Liver (tissue), 9 donors: ENCODE results near the gene ATG9A. TPM values are rescaled to one million over a fixed set of nuclear protein-coding genes. Genes with fewer than 3 reads are reported as not detected.

Experiments
- DNase-seq: peaks from one replicate; pipeline ENCODE4 v3.0.0-alpha.2; 2017; ENCODE audit warnings: low spot score
- H3K27ac ChIP-seq, 2 donors: one replicate each; pipeline ENCODE4 v1.7.0; 2013; ENCODE audit warnings: inconsistent platforms in 2 of 2, low read length in 2 of 2, control low read depth in 1 of 2, low read depth in 1 of 2, mild to moderate bottlenecking in 1 of 2
- H3K27me3 ChIP-seq, 4 donors: one replicate each; pipeline versions ENCODE4 v1.6.1 to v1.7.0; 2013; ENCODE audit warnings: low read length in 3 of 4, inconsistent platforms in 1 of 4, mild to moderate bottlenecking in 1 of 4, moderate library complexity in 1 of 4; ENCODE audit not compliant: control insufficient read depth in 4 of 4, insufficient read depth in 4 of 4
- H3K36me3 ChIP-seq, 4 donors: one replicate each; pipeline versions ENCODE4 v1.6.1 to v1.7.0; 2013; ENCODE audit warnings: low read length in 3 of 4, mild to moderate bottlenecking in 3 of 4, low read depth in 1 of 4, moderate library complexity in 1 of 4; ENCODE audit not compliant: control insufficient read depth in 4 of 4, insufficient read depth in 3 of 4
- H3K4me1 ChIP-seq, 4 donors: one replicate each; pipeline versions ENCODE4 v1.6.1 to v1.7.0; 2013; ENCODE audit warnings: low read length in 3 of 4, mild to moderate bottlenecking in 3 of 4, moderate library complexity in 1 of 4; ENCODE audit not compliant: control insufficient read depth in 4 of 4, insufficient read depth in 4 of 4
- H3K4me3 ChIP-seq, 3 donors: one replicate each; pipeline versions ENCODE4 v1.6.1 to v1.7.0; 2013; ENCODE audit warnings: low read length in 3 of 3, control low read depth in 1 of 3, low read depth in 1 of 3, mild to moderate bottlenecking in 1 of 3
- H3K9ac ChIP-seq, 2 donors: one replicate each; pipeline ENCODE4 v1.7.0; 2013; ENCODE audit warnings: low read length in 2 of 2, mild to moderate bottlenecking in 2 of 2, moderate library complexity in 2 of 2, control low read depth in 1 of 2, low read depth in 1 of 2
- H3K9me3 ChIP-seq, 4 donors: one replicate each; pipeline versions ENCODE4 v1.6.1 to v1.7.0; 2013; ENCODE audit warnings: low read length in 3 of 4; ENCODE audit not compliant: control insufficient read depth in 4 of 4
- CTCF ChIP-seq: fragments of 150-350 bp; IDR thresholded peaks from 2 replicates; pipeline ENCODE4 v1.5.1; 2017; ENCODE audit warnings: improper control_type of control experiment, low read depth, low read length; ENCODE audit not compliant: missing input control
- EGR1 ChIP-seq, 2 donors: IDR thresholded peaks; 2 replicates each; pipeline ENCODE4 v1.6.1; 2016 to 2018; ENCODE audit warnings: antibody characterized with exemption in 2 of 2, low read depth in 2 of 2
- FOXA1 ChIP-seq: IDR thresholded peaks from 2 replicates; pipeline ENCODE4 v1.6.1; 2016; ENCODE audit warnings: antibody characterized with exemption
- FOXA2 ChIP-seq: IDR thresholded peaks from 2 replicates; pipeline ENCODE4 v1.6.1; 2016; ENCODE audit warnings: antibody characterized with exemption
- GABPA ChIP-seq, 2 donors: IDR thresholded peaks in 1 of 2; conservative IDR thresholded peaks in 1 of 2; 2 replicates each; pipeline ENCODE4 v1.6.1; 2016; ENCODE audit warnings: antibody characterized with exemption in 2 of 2, mild to moderate bottlenecking in 1 of 2, moderate library complexity in 1 of 2
- HNF4A ChIP-seq, 2 donors: conservative IDR thresholded peaks; 2 replicates each; pipeline ENCODE4 v1.6.1; 2016; ENCODE audit warnings: antibody characterized with exemption in 2 of 2, mild to moderate bottlenecking in 2 of 2
- HNF4G ChIP-seq: IDR thresholded peaks from 2 replicates; pipeline ENCODE4 v1.6.1; 2016; ENCODE audit warnings: antibody characterized with exemption
- MAX ChIP-seq: IDR thresholded peaks from 2 replicates; pipeline ENCODE4 v1.6.1; 2016; ENCODE audit warnings: antibody characterized with exemption
- NR2F2 ChIP-seq: IDR thresholded peaks from 2 replicates; pipeline ENCODE4 v1.6.1; 2016; ENCODE audit warnings: antibody characterized with exemption
- RAD21 ChIP-seq, 2 donors: IDR thresholded peaks; 2 replicates each; pipeline ENCODE4 v1.6.1; 2016; ENCODE audit warnings: antibody characterized with exemption in 2 of 2, mild to moderate bottlenecking in 2 of 2
- RXRA ChIP-seq, 2 donors: IDR thresholded peaks; 2 replicates each; pipeline ENCODE4 v1.6.1; 2017 to 2018; ENCODE audit warnings: antibody characterized with exemption in 2 of 2, mild to moderate bottlenecking in 1 of 2
- SP1 ChIP-seq: IDR thresholded peaks from 2 replicates; pipeline ENCODE4 v1.6.1; 2018; ENCODE audit warnings: antibody characterized with exemption, mild to moderate bottlenecking
- TAF1 ChIP-seq: conservative IDR thresholded peaks from 2 replicates; pipeline ENCODE4 v1.6.1; 2016; ENCODE audit warnings: antibody characterized with exemption, mild to moderate bottlenecking
- YY1 ChIP-seq: IDR thresholded peaks from 2 replicates; pipeline ENCODE4 v1.6.1; 2016; ENCODE audit warnings: antibody characterized with exemption, mild to moderate bottlenecking
- WGBS: extraction: QIAGEN DNeasy Blood & Tissue Kit; methylation state at CpG from one replicate; pipeline ENCODE4 v1.1.7; 2013; 5-methylcytosine and 5-hydroxymethylcytosine counted together
- polyA plus RNA-seq, 2 donors: library from polyadenylated mRNA; stranded (reverse) in 1 of 2; unstranded in 1 of 2; fragments of 200-250 nt in 1 of 2; fragments of >200 nt in 1 of 2; fragmentation: Nextera tagmentation in 1 of 2; extraction: Ambion mirVana in 1 of 2; gene quantifications; one replicate each; pipeline versions ENCODE4 v1.2.1 to v1.2.3, GENCODE V29; 2013 to 2015
- total RNA-seq, 2 donors: library from RNA; depleted of rRNA; stranded (reverse); fragments of >200 nt; gene quantifications; one replicate each; pipeline ENCODE4 v1.2.3, GENCODE V29; 2014
- donor health status: healthy.
- donor health status: healthy.
- donor health status: healthy.
- donor health status: healthy.
- donor health status: healthy.

The ATG9A gene
- total and polyA plus RNA-seq, 4 donors, result 24.3 to 68.1 (median 37.9) TPM

- no peak for TF ChIP-seq CTCF
- TF ChIP-seq NR2F2, result no peak
These were observed 16.4 kb downstream of the ATG9A start (continued) for GRCh38 chr2:219213026-219213415.

GRCh38 chr2:219210886-219211362 is 18.5 kb downstream of the ATG9A start:
- no peak for TF ChIP-seq NR2F2
- TF ChIP-seq YY1, result no peak
- TF ChIP-seq RXRA (IDR thresholded peaks at IDR 0.05), result no peak
- TF ChIP-seq SP1, result no peak
- no peak for TF ChIP-seq FOXA2
- TF ChIP-seq HNF4G, result no peak
- no peak for TF ChIP-seq MAX
- peaks cover 3 to 26% (median 22%) of the 10 kb centered on the region in 4 donors for H3K4me1 ChIP-seq
- H3K27me3 ChIP-seq, result no peaks in the 10 kb centered on the region
- H3K9me3 ChIP-seq, result no peaks in the 10 kb centered on the region
- H3K4me3 ChIP-seq, result no peak overlapping the region
- H3K9ac ChIP-seq, result no peak overlapping the region
- H3K36me3 ChIP-seq, result peaks cover 11 to 37% (median 15%) of the 10 kb centered on the region in 4 donors
- 94% methylated on average over 9 of the region's 9 CpGs for WGBS
- DNase-seq, result peak; percentile 31
- H3K27ac ChIP-seq, result no peak overlapping the region

GRCh38 chr2:219210196-219210885 is 19.1 kb downstream of the ATG9A start:
- Histone ChIP-seq H3K9me3 (no peaks in the 10 kb centered on the region), H3K27me3 (no peaks in the 10 kb centered on the region), H3K36me3 (peaks cover 11 to 37% (median 15%) of the 10 kb centered on the region in 4 donors), H3K4me1 (peaks cover 3 to 26% (median 23%) of the 10 kb centered on the region in 4 donors), H3K9ac (no peak overlapping the region), H3K4me3 (no peak overlapping the region), H3K27ac (no peak overlapping the region)
- 95% methylated on average over 24 of the region's 24 CpGs for WGBS
- TF ChIP-seq RAD21 (IDR thresholded peaks at IDR 0.05) (no peak), HNF4A (conservative IDR thresholded peaks at IDR 0.05) (no peak), EGR1 (IDR thresholded peaks at IDR 0.05; ENCODE audit: low read depth in 2 of 2) (no peak), FOXA2 (no peak), SP1 (no peak)
- peak; percentile 27 for DNase-seq

- Histone ChIP-seq H3K27ac (no peak overlapping the region), H3K27me3 (no peaks in the 10 kb centered on the region), H3K36me3 (peaks cover 11 to 33% (median 13%) of the 10 kb centered on the region in 4 donors), H3K9ac (no peak overlapping the region), H3K4me3 (no peak overlapping the region), H3K4me1 (peaks cover 3 to 26% (median 23%) of the 10 kb centered on the region in 4 donors), H3K9me3 (no peaks in the 10 kb centered on the region)
- TF ChIP-seq RAD21 (IDR thresholded peaks at IDR 0.05) (no peak), YY1 (no peak), FOXA1 (no peak), TAF1 (no peak), CTCF (no peak), GABPA (IDR thresholded peaks at IDR 0.05 in 1 of 2, conservative IDR thresholded peaks at IDR 0.05 in 1 of 2) (no peak), EGR1 (IDR thresholded peaks at IDR 0.05; ENCODE audit: low read depth in 2 of 2) (no peak), RXRA (IDR thresholded peaks at IDR 0.05) (no peak), SP1 (no peak)
- DNase-seq, result no peak
- WGBS, result 87% methylated on average over 18 of the region's 18 CpGs
These were observed 19.9 kb downstream of the ATG9A start for GRCh38 chr2:219209236-219210195.
